ENCODE results near the gene DPH7.

- TF ChIP-seq BRCA1 (IDR thresholded peaks at IDR 0.05; ENCODE audit: low read depth, low read length) (no peak), CREB1 (IDR thresholded peaks at IDR 0.05) (no peak), RXRA (IDR thresholded peaks at IDR 0.05; ENCODE audit: insufficient read depth, low read depth, low read length) (no peak), POU5F1 (IDR thresholded peaks at IDR 0.05; ENCODE audit: low read depth, low read length) (no peak), KDM5A (IDR thresholded peaks at IDR 0.05; ENCODE audit: low read length) (no peak), EZH2 (IDR thresholded peaks at IDR 0.05; ENCODE audit: low read depth, low read length, severe bottlenecking) (no peak), KDM1A (IDR thresholded peaks at IDR 0.05; ENCODE audit: borderline replicate concordance, low read length) (no peak), CBX8 (IDR thresholded peaks at IDR 0.05; ENCODE audit: borderline replicate concordance, low read depth, low read length) (no peak), RAD21 (IDR thresholded peaks at IDR 0.05 in 1 of 2, conservative IDR thresholded peaks at IDR 0.05 in 1 of 2; ENCODE audit: low read depth in 2 of 2, low read length in 2 of 2) (no peak), PHF8 (conservative IDR thresholded peaks at IDR 0.05; ENCODE audit: low read depth, low read length) (0 out of 2 replicates have a peak, but pooled peaks have one; percentile 6), HDAC2 (IDR thresholded peaks at IDR 0.05; ENCODE audit: borderline replicate concordance in 1 of 2, low read depth in 2 of 2, low read length in 2 of 2) (no peak)
- TF ChIP-seq, protein P1, sequence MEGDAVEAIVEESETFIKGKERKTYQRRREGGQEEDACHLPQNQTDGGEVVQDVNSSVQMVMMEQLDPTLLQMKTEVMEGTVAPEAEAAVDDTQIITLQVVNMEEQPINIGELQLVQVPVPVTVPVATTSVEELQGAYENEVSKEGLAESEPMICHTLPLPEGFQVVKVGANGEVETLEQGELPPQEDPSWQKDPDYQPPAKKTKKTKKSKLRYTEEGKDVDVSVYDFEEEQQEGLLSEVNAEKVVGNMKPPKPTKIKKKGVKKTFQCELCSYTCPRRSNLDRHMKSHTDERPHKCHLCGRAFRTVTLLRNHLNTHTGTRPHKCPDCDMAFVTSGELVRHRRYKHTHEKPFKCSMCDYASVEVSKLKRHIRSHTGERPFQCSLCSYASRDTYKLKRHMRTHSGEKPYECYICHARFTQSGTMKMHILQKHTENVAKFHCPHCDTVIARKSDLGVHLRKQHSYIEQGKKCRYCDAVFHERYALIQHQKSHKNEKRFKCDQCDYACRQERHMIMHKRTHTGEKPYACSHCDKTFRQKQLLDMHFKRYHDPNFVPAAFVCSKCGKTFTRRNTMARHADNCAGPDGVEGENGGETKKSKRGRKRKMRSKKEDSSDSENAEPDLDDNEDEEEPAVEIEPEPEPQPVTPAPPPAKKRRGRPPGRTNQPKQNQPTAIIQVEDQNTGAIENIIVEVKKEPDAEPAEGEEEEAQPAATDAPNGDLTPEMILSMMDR (IDR thresholded peaks at IDR 0.05; ENCODE audit: control extremely low read depth in 1 of 3, insufficient read depth in 1 of 3, low read depth in 1 of 3, low read length in 3 of 3): no peak
- TF ChIP-seq, protein P2, sequence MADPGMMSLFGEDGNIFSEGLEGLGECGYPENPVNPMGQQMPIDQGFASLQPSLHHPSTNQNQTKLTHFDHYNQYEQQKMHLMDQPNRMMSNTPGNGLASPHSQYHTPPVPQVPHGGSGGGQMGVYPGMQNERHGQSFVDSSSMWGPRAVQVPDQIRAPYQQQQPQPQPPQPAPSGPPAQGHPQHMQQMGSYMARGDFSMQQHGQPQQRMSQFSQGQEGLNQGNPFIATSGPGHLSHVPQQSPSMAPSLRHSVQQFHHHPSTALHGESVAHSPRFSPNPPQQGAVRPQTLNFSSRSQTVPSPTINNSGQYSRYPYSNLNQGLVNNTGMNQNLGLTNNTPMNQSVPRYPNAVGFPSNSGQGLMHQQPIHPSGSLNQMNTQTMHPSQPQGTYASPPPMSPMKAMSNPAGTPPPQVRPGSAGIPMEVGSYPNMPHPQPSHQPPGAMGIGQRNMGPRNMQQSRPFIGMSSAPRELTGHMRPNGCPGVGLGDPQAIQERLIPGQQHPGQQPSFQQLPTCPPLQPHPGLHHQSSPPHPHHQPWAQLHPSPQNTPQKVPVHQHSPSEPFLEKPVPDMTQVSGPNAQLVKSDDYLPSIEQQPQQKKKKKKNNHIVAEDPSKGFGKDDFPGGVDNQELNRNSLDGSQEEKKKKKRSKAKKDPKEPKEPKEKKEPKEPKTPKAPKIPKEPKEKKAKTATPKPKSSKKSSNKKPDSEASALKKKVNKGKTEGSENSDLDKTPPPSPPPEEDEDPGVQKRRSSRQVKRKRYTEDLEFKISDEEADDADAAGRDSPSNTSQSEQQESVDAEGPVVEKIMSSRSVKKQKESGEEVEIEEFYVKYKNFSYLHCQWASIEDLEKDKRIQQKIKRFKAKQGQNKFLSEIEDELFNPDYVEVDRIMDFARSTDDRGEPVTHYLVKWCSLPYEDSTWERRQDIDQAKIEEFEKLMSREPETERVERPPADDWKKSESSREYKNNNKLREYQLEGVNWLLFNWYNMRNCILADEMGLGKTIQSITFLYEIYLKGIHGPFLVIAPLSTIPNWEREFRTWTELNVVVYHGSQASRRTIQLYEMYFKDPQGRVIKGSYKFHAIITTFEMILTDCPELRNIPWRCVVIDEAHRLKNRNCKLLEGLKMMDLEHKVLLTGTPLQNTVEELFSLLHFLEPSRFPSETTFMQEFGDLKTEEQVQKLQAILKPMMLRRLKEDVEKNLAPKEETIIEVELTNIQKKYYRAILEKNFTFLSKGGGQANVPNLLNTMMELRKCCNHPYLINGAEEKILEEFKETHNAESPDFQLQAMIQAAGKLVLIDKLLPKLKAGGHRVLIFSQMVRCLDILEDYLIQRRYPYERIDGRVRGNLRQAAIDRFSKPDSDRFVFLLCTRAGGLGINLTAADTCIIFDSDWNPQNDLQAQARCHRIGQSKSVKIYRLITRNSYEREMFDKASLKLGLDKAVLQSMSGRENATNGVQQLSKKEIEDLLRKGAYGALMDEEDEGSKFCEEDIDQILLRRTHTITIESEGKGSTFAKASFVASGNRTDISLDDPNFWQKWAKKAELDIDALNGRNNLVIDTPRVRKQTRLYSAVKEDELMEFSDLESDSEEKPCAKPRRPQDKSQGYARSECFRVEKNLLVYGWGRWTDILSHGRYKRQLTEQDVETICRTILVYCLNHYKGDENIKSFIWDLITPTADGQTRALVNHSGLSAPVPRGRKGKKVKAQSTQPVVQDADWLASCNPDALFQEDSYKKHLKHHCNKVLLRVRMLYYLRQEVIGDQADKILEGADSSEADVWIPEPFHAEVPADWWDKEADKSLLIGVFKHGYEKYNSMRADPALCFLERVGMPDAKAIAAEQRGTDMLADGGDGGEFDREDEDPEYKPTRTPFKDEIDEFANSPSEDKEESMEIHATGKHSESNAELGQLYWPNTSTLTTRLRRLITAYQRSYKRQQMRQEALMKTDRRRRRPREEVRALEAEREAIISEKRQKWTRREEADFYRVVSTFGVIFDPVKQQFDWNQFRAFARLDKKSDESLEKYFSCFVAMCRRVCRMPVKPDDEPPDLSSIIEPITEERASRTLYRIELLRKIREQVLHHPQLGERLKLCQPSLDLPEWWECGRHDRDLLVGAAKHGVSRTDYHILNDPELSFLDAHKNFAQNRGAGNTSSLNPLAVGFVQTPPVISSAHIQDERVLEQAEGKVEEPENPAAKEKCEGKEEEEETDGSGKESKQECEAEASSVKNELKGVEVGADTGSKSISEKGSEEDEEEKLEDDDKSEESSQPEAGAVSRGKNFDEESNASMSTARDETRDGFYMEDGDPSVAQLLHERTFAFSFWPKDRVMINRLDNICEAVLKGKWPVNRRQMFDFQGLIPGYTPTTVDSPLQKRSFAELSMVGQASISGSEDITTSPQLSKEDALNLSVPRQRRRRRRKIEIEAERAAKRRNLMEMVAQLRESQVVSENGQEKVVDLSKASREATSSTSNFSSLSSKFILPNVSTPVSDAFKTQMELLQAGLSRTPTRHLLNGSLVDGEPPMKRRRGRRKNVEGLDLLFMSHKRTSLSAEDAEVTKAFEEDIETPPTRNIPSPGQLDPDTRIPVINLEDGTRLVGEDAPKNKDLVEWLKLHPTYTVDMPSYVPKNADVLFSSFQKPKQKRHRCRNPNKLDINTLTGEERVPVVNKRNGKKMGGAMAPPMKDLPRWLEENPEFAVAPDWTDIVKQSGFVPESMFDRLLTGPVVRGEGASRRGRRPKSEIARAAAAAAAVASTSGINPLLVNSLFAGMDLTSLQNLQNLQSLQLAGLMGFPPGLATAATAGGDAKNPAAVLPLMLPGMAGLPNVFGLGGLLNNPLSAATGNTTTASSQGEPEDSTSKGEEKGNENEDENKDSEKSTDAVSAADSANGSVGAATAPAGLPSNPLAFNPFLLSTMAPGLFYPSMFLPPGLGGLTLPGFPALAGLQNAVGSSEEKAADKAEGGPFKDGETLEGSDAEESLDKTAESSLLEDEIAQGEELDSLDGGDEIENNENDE (IDR thresholded peaks at IDR 0.05; ENCODE audit: insufficient replicate concordance, low read length): no peak
- TF ChIP-seq, protein P3, sequence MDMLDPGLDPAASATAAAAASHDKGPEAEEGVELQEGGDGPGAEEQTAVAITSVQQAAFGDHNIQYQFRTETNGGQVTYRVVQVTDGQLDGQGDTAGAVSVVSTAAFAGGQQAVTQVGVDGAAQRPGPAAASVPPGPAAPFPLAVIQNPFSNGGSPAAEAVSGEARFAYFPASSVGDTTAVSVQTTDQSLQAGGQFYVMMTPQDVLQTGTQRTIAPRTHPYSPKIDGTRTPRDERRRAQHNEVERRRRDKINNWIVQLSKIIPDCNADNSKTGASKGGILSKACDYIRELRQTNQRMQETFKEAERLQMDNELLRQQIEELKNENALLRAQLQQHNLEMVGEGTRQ (IDR thresholded peaks at IDR 0.05; ENCODE audit: low read length): no peak
Measured at GRCh38 chr9:137590123-137590468, 11.4 kb upstream of the DPH7 start.
